T-cell (primary cell): ENCODE data around the gene SERTAD1. TPM values are rescaled to one million over a fixed set of nuclear protein-coding genes. Genes with fewer than 3 reads are reported as not detected.
A peak's percentile ranks its signal among the peaks of the same experiment; 100 is the strongest.

ENCODE experiments used
- ATAC-seq, 4 experiments: fragments of 200-7000 bp in 3 of 4; fragments of 150-1000 bp in 1 of 4; cut with Tn5 transposase; replicated peaks in 1 of 4; 1 replicate in 3 of 4; 2 replicates in 1 of 4; pipeline ENCODE4 v1.10.0; 2021; ENCODE audit warnings: moderate library complexity in 3 of 4, mild to moderate bottlenecking in 2 of 4, moderate number of reproducible peaks in 1 of 4
- CTCF ChIA-PET, 2 donors: fragments of 300-600 bp; sonication (Branson Sonifier 250); formaldehyde crosslinking; loops; one replicate each; lab custom pipeline; 2022; ENCODE audit warnings: antibody characterized with exemption in 2 of 2; lab: Charles Lee
- POLR2A ChIA-PET, 2 donors: fragments of 300-600 bp; sonication (Branson Sonifier 250); formaldehyde crosslinking; loops; one replicate each; lab custom pipeline; 2022; ENCODE audit warnings: antibody characterized with exemption in 2 of 2; lab: Charles Lee
- DNase-seq, 35 experiments: peaks; one replicate each; pipeline versions ENCODE4 v3.0.0 to v3.0.0-alpha.2; 2013 to 2023
- H3K27ac ChIP-seq: one replicate; pipeline ENCODE4 v1.5.1; 2013; ENCODE audit warnings: low read length
- H3K27me3 ChIP-seq, 2 experiments: replicated peaks in 1 of 2; 1 replicate in 1 of 2; 2 replicates in 1 of 2; pipeline versions ENCODE4 v1.6.1 to v1.7.0; 2013; ENCODE audit warnings: low read length in 1 of 2, mixed read lengths in 1 of 2; ENCODE audit not compliant: control insufficient read depth in 2 of 2, insufficient read depth in 2 of 2; ENCODE audit errors: extremely low read depth in 1 of 2
- H3K36me3 ChIP-seq, 2 donors: 1 replicate in 1 of 2; 2 replicates in 1 of 2; pipeline versions ENCODE4 v1.6.1 to v1.7.0; 2013; ENCODE audit warnings: low read length in 1 of 2; ENCODE audit not compliant: control insufficient read depth in 2 of 2, insufficient read depth in 1 of 2; ENCODE audit errors: extremely low read depth in 1 of 2
- H3K4me1 ChIP-seq, 2 experiments: 1 replicate in 1 of 2; 2 replicates in 1 of 2; pipeline versions ENCODE4 v1.6.1 to v1.7.0; 2013; ENCODE audit warnings: low read length in 2 of 2, mixed read lengths in 1 of 2; ENCODE audit not compliant: insufficient read depth in 2 of 2, control insufficient read depth in 1 of 2; ENCODE audit errors: extremely low read depth in 1 of 2
- H3K4me3 ChIP-seq, 2 donors: 1 replicate in 1 of 2; 2 replicates in 1 of 2; pipeline versions ENCODE4 v1.5.1 to v1.7.0; 2013; ENCODE audit warnings: mild to moderate bottlenecking in 2 of 2, low read length in 1 of 2, moderate library complexity in 1 of 2; ENCODE audit not compliant: control insufficient read depth in 1 of 2; ENCODE audit errors: extremely low read depth in 1 of 2
- H3K9me3 ChIP-seq: 2 replicates; pipeline ENCODE4 v1.7.0; 2013
- H3K27ac Mint-ChIP-seq, 2 donors: one replicate each; pipeline ENCODE4 v1.8.0; 2020 to 2021; ENCODE audit warnings: mild to moderate bottlenecking in 2 of 2, mixed read lengths in 2 of 2
- H3K27me3 Mint-ChIP-seq, 2 donors: one replicate each; pipeline ENCODE4 v1.8.0; 2021 to 2022; ENCODE audit warnings: mixed read lengths in 2 of 2
- H3K36me3 Mint-ChIP-seq: one replicate; pipeline ENCODE4 v1.8.0; 2021; ENCODE audit warnings: mixed read lengths
- H3K4me1 Mint-ChIP-seq, 3 donors: one replicate each; pipeline ENCODE4 v1.8.0; 2020 to 2022; ENCODE audit warnings: mixed read lengths in 3 of 3, mild to moderate bottlenecking in 1 of 3
- H3K4me3 Mint-ChIP-seq, 3 donors: one replicate each; pipeline ENCODE4 v1.8.0; 2020 to 2022; ENCODE audit warnings: mild to moderate bottlenecking in 3 of 3, mixed read lengths in 3 of 3, moderate library complexity in 3 of 3
- H3K9me3 Mint-ChIP-seq, 3 donors: one replicate each; pipeline ENCODE4 v1.8.0; 2020 to 2022; ENCODE audit warnings: mixed read lengths in 3 of 3
- WGBS: methylation state at CpG from one replicate; pipeline ENCODE4 v1.1.5; 2013; ENCODE audit warnings: missing lambda C conversion rate; ENCODE audit not compliant: insufficient coverage; 5-methylcytosine and 5-hydroxymethylcytosine counted together
- total RNA-seq, 35 experiments: library from RNA in 6 of 35; stranded (reverse) in 6 of 35; fragments of 120-200 nt in 1 of 35; gene quantifications; one replicate each; pipeline versions ENCODE4 v1.2.1 to v1.2.4 and lab custom pipeline; 2013 to 2026

SERTAD1 gene
- total RNA-seq, 5 donors from 2014 or later (not counting 1 experiment from before 2014, with no cell fraction given) = 10.9 to 25.4 (median 13.3) TPM

- no peaks in the 10 kb centered on the region for H3K4me1 Mint-ChIP-seq
- ATAC-seq (peak in 1 of 4 experiments; percentile 23), DNase-seq (no peak)
- Histone ChIP-seq H3K4me3 (no peak overlapping the region), H3K27ac (no peak overlapping the region), H3K36me3 (no peaks in the 10 kb centered on the region), H3K27me3 (peaks cover 0 to 9% of the 10 kb centered on the region in 2 experiments), H3K4me1 (no peaks in the 10 kb centered on the region), H3K9me3 (no peaks in the 10 kb centered on the region)
- H3K4me3 Mint-ChIP-seq = no peak overlapping the region
- H3K9me3 Mint-ChIP-seq = no peaks in the 10 kb centered on the region
- no peak overlapping the region for H3K27ac Mint-ChIP-seq
- POLR2A ChIA-PET = no interaction called here
- no peaks in the 10 kb centered on the region for H3K27me3 Mint-ChIP-seq
- WGBS = 46% methylated on average over 3 of the region's 9 CpGs
- CTCF ChIA-PET = no interaction called here
- H3K36me3 Mint-ChIP-seq = no peaks in the 10 kb centered on the region
These were observed 32.8 kb downstream of the SERTAD1 start for GRCh38 chr19:40392894-40393517.

DNA sequence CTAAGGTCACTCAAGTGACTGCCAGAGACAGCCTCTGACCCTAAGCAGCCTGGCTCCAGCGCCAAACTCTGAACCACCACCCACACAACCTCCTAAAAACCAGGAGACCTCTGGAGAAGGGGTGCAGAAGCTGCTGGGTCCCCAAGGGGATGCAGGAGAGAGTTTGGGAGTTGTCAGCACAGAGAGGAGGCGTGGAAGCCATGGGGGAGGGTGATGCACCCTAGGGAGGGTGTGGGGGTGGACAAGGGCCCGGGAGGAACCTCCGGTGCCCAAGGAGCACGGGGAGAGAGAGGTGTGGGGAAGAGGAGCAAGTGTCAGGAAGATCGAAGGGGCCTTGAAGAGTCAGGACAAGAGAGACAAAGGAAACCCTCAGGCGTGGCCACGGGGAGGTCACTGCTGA is 33.7 kb downstream of the SERTAD1 start:
- H3K4me1 ChIP-seq = no peaks in the 10 kb centered on the region
- peaks cover 0 to 9% of the 10 kb centered on the region in 2 experiments for H3K27me3 ChIP-seq
- ATAC-seq (no peak), DNase-seq (no peak)
- H3K36me3 Mint-ChIP-seq = no peaks in the 10 kb centered on the region
- no peak overlapping the region for H3K4me3 ChIP-seq
- no peaks in the 10 kb centered on the region for H3K27me3 Mint-ChIP-seq
- no peaks in the 10 kb centered on the region for H3K9me3 ChIP-seq
- H3K27ac Mint-ChIP-seq = no peak overlapping the region
- H3K9me3 Mint-ChIP-seq = no peaks in the 10 kb centered on the region
- no peak overlapping the region for H3K27ac ChIP-seq
- WGBS = 78% methylated on average over 6 of the region's 8 CpGs
- peaks cover 0 to 2% (median 0%) of the 10 kb centered on the region in 3 donors for H3K4me1 Mint-ChIP-seq
- ChIA-PET POLR2A (no interaction called here), CTCF (no interaction called here)
- H3K4me3 Mint-ChIP-seq = no peak overlapping the region
- no peaks in the 10 kb centered on the region for H3K36me3 ChIP-seq

- no peak within 1 kb of the TSS for H3K27ac ChIP-seq
- ChIA-PET POLR2A (interaction anchor here in 1 of 2 donors (0.6 kb wide), 1 partner anchor 1723 kb away, joined by 4 read pairs; no protein-coding TSS in a partner anchor), CTCF (interaction anchor here in 1 of 2 donors (0.6 kb wide), 1 partner anchor 68 kb away, joined by 3 read pairs; no protein-coding TSS in a partner anchor)
- Mint-ChIP-seq H3K9me3 (no peaks in the 10 kb centered on the region), H3K4me3 (no peak within 1 kb of the TSS), H3K36me3 (no peaks in the 10 kb centered on the region), H3K27me3 (no peaks in the 10 kb centered on the region), H3K4me1 (peaks cover 0 to 6% (median 0%) of the 10 kb centered on the region in 3 donors), H3K27ac (no peak within 1 kb of the TSS)
- peaks cover 0 to 9% of the 10 kb centered on the region in 2 experiments for H3K27me3 ChIP-seq
- no peaks in the 10 kb centered on the region for H3K4me1 ChIP-seq
- H3K9me3 ChIP-seq = no peaks in the 10 kb centered on the region
- no peaks in the 10 kb centered on the region for H3K36me3 ChIP-seq
- DNase-seq (no peak), ATAC-seq (no peak)
- no peak within 1 kb of the TSS for H3K4me3 ChIP-seq
- 84% methylated on average over 8 of the region's 10 CpGs for WGBS
These were observed 35.6 kb downstream of the SERTAD1 start, which contains the start of gene HIPK4 for GRCh38 chr19:40390084-40390742. TSS of gene HIPK4 (minus strand) at chr19:40390181. CDS start at chr19:40389902, 279 bp downstream.

- Histone ChIP-seq H3K36me3 (no peaks in the 10 kb centered on the region), H3K4me1 (no peaks in the 10 kb centered on the region), H3K27ac (no peak overlapping the region), H3K9me3 (no peaks in the 10 kb centered on the region), H3K4me3 (no peak overlapping the region), H3K27me3 (peaks cover 0 to 9% of the 10 kb centered on the region in 2 experiments)
- Mint-ChIP-seq H3K27me3 (no peaks in the 10 kb centered on the region), H3K9me3 (no peaks in the 10 kb centered on the region), H3K4me1 (peaks cover 0 to 6% (median 0%) of the 10 kb centered on the region in 3 donors), H3K36me3 (no peaks in the 10 kb centered on the region), H3K27ac (no peak overlapping the region), H3K4me3 (no peak overlapping the region)
- POLR2A ChIA-PET = no interaction called here
- DNase-seq (no peak), ATAC-seq (no peak)
- CTCF ChIA-PET = no interaction called here
- 95% methylated on average over 29 of the region's 33 CpGs for WGBS
These were observed 36.2 kb downstream of the SERTAD1 start for GRCh38 chr19:40389404-40390083.

DNA sequence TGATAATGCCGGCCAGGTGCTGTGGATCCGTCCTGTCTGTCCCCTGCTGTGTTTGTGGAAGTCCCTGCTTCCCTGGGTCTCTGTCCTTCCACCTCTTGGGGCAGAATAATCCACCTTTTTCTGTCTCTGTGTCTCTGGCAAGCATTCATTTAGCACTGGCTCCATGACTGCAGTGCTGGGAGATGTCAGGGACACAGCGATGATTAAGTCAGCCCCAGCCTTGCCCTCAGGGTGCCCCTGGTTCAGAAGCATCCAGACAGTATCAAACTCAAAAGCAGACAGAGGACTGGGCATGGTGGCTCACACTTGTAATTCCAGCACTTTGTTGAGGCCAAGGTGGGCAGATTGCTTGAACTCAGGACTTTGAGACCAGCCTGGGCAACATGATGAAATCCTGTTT is 37.3 kb downstream of the SERTAD1 start:
- POLR2A ChIA-PET = no interaction called here
- H3K27ac Mint-ChIP-seq = no peak overlapping the region
- no peaks in the 10 kb centered on the region for H3K9me3 Mint-ChIP-seq
- ATAC-seq (no peak), DNase-seq (no peak)
- peaks cover 0 to 6% (median 0%) of the 10 kb centered on the region in 3 donors for H3K4me1 Mint-ChIP-seq
- CTCF ChIA-PET = no interaction called here
- Histone ChIP-seq H3K4me3 (no peak overlapping the region), H3K4me1 (no peaks in the 10 kb centered on the region), H3K36me3 (no peaks in the 10 kb centered on the region), H3K27ac (no peak overlapping the region), H3K27me3 (peaks cover 0 to 6% of the 10 kb centered on the region in 2 experiments), H3K9me3 (no peaks in the 10 kb centered on the region)
- no peak overlapping the region for H3K4me3 Mint-ChIP-seq
- no peaks in the 10 kb centered on the region for H3K27me3 Mint-ChIP-seq
- 100% methylated on average over 1 of the region's 3 CpGs for WGBS
- no peaks in the 10 kb centered on the region for H3K36me3 Mint-ChIP-seq

DNA sequence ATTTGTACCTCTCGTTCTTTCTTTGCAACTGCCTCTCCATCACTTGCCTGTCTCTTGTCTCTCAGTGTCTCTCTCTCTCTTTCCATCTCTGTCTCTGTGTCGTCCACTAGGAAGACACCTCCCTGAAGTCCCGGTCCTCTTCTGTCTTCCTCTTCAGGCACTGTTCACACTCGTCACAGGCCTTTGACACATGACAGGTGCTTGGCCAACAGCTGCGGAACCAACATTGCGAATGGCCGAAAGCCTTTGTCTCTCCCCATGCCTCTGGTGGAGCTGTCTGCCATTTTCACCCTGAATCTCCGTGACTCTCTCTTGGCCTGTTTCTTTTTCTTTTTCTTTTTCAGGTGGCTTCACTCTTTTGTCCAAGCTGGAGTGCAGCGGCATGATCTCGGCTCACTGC is 38.6 kb downstream of the SERTAD1 start:
- Mint-ChIP-seq H3K4me3 (no peak overlapping the region), H3K27ac (no peak overlapping the region), H3K36me3 (no peaks in the 10 kb centered on the region), H3K4me1 (peaks cover 0 to 6% (median 0%) of the 10 kb centered on the region in 3 donors), H3K9me3 (no peaks in the 10 kb centered on the region), H3K27me3 (no peaks in the 10 kb centered on the region)
- no peaks in the 10 kb centered on the region for H3K9me3 ChIP-seq
- CTCF ChIA-PET = interaction anchor here in 1 of 2 donors (0.6 kb wide), 1 partner anchor 34 kb away, joined by 3 read pairs; no protein-coding TSS in a partner anchor
- no peaks in the 10 kb centered on the region for H3K36me3 ChIP-seq
- no peak for DNase-seq
- ATAC-seq = no peak
- POLR2A ChIA-PET = interaction anchor here in 1 of 2 donors (0.6 kb wide), 1 partner anchor 1108 kb away, joined by 3 read pairs; no protein-coding TSS in a partner anchor
- 88% methylated on average over 8 of the region's 10 CpGs for WGBS
- H3K4me3 ChIP-seq = no peak overlapping the region
- H3K27me3 ChIP-seq = peaks cover 0 to 6% of the 10 kb centered on the region in 2 experiments
- H3K27ac ChIP-seq = no peak overlapping the region
- H3K4me1 ChIP-seq = no peaks in the 10 kb centered on the region
